Suprapubic skin (tissue), 4 donors: Measurements from ENCODE around the gene PKNOX1. TPM values are rescaled to one million over a fixed set of nuclear protein-coding genes. Genes with fewer than 3 reads are reported as not detected.
"Not testable (repeated sequence)": the region's sequence is repeated elsewhere in the genome, so short reads cannot be mapped to it uniquely, and the experiment has no call there.

Source experiments
- DNase-seq, 2 donors: peaks; one replicate each; pipeline ENCODE4 v3.0.0-alpha.2; 2019; ENCODE audit warnings: low spot score in 2 of 2
- H3K27ac ChIP-seq: fragments of 200-600 bp; sonication (generic); one replicate; pipeline ENCODE4 v1.5.1; 2019
- H3K27me3 ChIP-seq: fragments of 200-600 bp; sonication (generic); one replicate; pipeline ENCODE4 v1.5.1; 2019
- H3K36me3 ChIP-seq: fragments of 200-600 bp; sonication (generic); one replicate; pipeline ENCODE4 v1.5.1; 2019
- H3K4me1 ChIP-seq: fragments of 200-600 bp; sonication (generic); one replicate; pipeline ENCODE4 v1.5.1; 2019
- H3K4me3 ChIP-seq: fragments of 200-600 bp; sonication (generic); one replicate; pipeline ENCODE4 v1.5.1; 2019; ENCODE audit warnings: mild to moderate bottlenecking
- H3K9me3 ChIP-seq: fragments of 200-600 bp; sonication (generic); one replicate; pipeline ENCODE4 v1.5.1; 2019
- EP300 ChIP-seq: sonication (generic); formaldehyde crosslinking; IDR thresholded peaks from one replicate; pipeline ENCODE4 v1.6.1; 2017; ENCODE audit warnings: antibody characterized with exemption
- POLR2A ChIP-seq, 2 donors: fragments of 450-650 bp; IDR thresholded peaks; one replicate each; pipeline ENCODE4 v1.6.1; 2017; ENCODE audit warnings: antibody characterized with exemption in 2 of 2, mild to moderate bottlenecking in 2 of 2, moderate library complexity in 2 of 2
- POLR2AphosphoS5 ChIP-seq, 3 donors: sonication (generic); formaldehyde crosslinking; IDR thresholded peaks; one replicate each; pipeline ENCODE4 v1.6.1; 2017; ENCODE audit warnings: antibody characterized with exemption in 3 of 3
- WGBS: methylation state at CpG from one replicate; pipeline ENCODE4 v1.1.5; 2018; 5-methylcytosine and 5-hydroxymethylcytosine counted together
- total RNA-seq, 4 donors: library from RNA; depleted of rRNA; stranded (reverse); fragments of >200 nt; gene quantifications; one replicate each; pipeline ENCODE4 v1.1.0, GENCODE V29; 2016
- TF ChIP-seq, protein P1 (sequence below), 2 donors: fragments of 200-600 bp in 1 of 2; fragments of 450-650 bp in 1 of 2; sonication (generic) in 1 of 2; IDR thresholded peaks; one replicate each; pipeline ENCODE4 v1.5.1; 2016 to 2019; ENCODE audit warnings: antibody characterized with exemption in 2 of 2, mild to moderate bottlenecking in 1 of 2, moderate library complexity in 1 of 2

Gene PKNOX1
- total RNA-seq, 4 donors from 2014 or later = 8.8 to 17.6 (median 11.6) TPM

DNA sequence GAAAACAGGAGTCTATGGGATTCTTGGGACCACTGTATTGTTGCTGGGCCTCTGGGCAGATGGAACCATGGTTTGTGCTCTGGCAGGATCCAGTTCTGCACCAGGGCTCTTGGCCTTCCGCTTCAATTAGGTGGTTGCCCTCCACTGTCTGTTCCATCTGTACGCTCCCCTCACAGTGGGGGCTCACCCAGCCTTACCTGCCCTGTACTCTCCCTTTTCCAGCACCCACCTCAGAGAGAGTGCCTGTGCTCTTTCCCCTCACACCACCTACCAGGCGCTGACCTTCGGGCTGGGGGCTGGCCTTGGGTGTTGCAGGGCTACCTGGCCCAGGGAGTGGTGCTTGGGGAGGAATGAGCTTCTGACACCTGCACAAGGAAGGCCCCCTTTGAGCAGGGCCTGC, 7.5 kb downstream of the PKNOX1 start:
- Histone ChIP-seq H3K27ac (no peak overlapping the region), H3K4me3 (no peak overlapping the region), H3K4me1 (peaks cover 14% of the 10 kb centered on the region), H3K9me3 (no peaks in the 10 kb centered on the region), H3K27me3 (no peaks in the 10 kb centered on the region), H3K36me3 (no peaks in the 10 kb centered on the region)
- DNase-seq = no peak
- TF ChIP-seq, protein P1, sequence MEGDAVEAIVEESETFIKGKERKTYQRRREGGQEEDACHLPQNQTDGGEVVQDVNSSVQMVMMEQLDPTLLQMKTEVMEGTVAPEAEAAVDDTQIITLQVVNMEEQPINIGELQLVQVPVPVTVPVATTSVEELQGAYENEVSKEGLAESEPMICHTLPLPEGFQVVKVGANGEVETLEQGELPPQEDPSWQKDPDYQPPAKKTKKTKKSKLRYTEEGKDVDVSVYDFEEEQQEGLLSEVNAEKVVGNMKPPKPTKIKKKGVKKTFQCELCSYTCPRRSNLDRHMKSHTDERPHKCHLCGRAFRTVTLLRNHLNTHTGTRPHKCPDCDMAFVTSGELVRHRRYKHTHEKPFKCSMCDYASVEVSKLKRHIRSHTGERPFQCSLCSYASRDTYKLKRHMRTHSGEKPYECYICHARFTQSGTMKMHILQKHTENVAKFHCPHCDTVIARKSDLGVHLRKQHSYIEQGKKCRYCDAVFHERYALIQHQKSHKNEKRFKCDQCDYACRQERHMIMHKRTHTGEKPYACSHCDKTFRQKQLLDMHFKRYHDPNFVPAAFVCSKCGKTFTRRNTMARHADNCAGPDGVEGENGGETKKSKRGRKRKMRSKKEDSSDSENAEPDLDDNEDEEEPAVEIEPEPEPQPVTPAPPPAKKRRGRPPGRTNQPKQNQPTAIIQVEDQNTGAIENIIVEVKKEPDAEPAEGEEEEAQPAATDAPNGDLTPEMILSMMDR (IDR thresholded peaks at IDR 0.05) = no peak
- TF ChIP-seq POLR2A (IDR thresholded peaks at IDR 0.05) (no peak), POLR2AphosphoS5 (IDR thresholded peaks at IDR 0.05) (no peak), EP300 (no peak)
- WGBS = 100% methylated on average over 4 of the region's 4 CpGs

DNA sequence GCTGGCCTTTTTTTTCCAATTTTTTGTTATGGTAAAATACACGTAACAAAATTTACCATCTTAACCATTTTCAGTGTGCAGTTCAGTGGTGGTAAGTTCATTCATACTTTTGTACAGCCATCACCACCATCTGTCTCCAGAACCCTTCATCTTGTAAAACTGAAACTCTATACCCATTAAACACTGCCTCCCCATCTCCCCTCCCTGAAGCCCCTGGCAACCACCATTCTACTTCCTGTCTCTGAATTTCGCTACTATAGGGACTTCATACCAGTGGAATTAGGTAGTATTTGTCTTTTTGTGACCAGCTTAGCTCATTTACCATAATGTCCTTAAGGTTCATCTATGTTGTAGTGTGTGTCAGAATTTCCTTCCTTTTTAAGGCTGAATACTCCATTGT, 8.7 kb downstream of the PKNOX1 start:
- Histone ChIP-seq H3K4me1 (peaks cover 13% of the 10 kb centered on the region), H3K27ac (no peak overlapping the region), H3K27me3 (no peaks in the 10 kb centered on the region), H3K4me3 (no peak overlapping the region), H3K36me3 (no peaks in the 10 kb centered on the region), H3K9me3 (no peaks in the 10 kb centered on the region)
- TF ChIP-seq EP300 = no peak
- TF ChIP-seq, protein P1 (IDR thresholded peaks at IDR 0.05) = no peak
- TF ChIP-seq POLR2AphosphoS5 (IDR thresholded peaks at IDR 0.05) = no peak
- TF ChIP-seq POLR2A (IDR thresholded peaks at IDR 0.05) = no peak
- WGBS = 84% methylated on average over 2 of the region's 2 CpGs
- DNase-seq = no peak

DNA sequence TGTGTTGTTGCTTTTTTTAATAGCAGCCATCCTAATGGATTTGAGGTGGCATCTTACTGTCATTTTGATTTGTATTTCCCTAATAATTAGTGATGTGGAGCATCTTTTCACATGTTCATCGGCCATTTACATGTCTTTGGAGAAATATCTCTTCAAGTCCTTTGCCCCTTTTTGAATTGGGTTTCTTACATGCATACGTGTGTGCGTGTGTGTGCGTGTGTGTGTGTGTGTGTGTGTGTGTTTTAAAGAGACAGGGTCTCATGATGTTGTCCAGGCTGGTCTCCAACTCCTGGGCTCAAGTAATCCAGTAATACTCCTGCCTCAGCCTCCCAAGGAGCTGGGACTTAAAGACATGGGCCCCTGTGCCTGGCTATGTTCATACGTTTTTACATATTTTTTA, 9.5 kb downstream of the PKNOX1 start:
- no peaks in the 10 kb centered on the region for H3K9me3 ChIP-seq
- no peak overlapping the region for H3K27ac ChIP-seq
- 90% methylated on average over 5 of the region's 5 CpGs for WGBS
- H3K27me3 ChIP-seq = no peaks in the 10 kb centered on the region
- TF ChIP-seq POLR2AphosphoS5 (IDR thresholded peaks at IDR 0.05) (no peak), POLR2A (IDR thresholded peaks at IDR 0.05) (no peak), EP300 (no peak)
- TF ChIP-seq, protein P1 (IDR thresholded peaks at IDR 0.05) = no peak
- H3K4me1 ChIP-seq = peaks cover 13% of the 10 kb centered on the region
- no peaks in the 10 kb centered on the region for H3K36me3 ChIP-seq
- no peak overlapping the region for H3K4me3 ChIP-seq
- no peak for DNase-seq

DNA sequence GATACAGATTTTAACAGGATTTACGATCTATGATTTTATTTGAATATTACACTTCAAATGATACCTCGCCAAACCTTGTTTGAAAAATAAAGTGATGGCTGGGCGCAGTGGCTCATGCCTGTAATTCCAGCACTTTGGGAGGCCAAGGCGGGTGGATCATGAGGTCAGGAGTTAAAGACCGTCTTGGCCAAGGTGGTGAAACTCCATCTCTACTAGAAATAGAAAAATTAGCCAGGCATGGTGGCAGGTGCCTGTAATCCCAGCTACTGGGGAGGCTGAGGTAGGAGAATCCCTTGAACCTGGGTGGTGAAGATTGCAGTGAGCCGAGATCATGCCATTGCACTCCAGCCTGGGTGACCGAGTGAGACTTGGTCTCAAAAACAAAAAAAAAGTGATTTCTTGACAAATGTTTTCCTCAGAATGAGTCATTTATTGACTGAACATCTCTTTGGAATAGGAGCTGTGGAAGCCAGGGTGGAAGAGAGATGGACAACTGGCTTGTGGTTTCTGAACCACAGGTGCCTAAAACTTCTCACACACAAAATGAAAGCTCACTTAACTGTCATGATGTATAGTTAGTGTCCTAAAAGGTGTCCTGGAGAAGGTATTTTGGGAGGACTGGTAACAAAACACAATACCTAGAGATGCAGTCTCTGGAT, 11.9 kb downstream of the PKNOX1 start:
- TF ChIP-seq, protein P1 (IDR thresholded peaks at IDR 0.05) = no peak
- no peak for TF ChIP-seq EP300
- no peak for TF ChIP-seq POLR2A (IDR thresholded peaks at IDR 0.05)
- no peak for TF ChIP-seq POLR2AphosphoS5 (IDR thresholded peaks at IDR 0.05)
- no peak for DNase-seq
- no peak overlapping the region for H3K27ac ChIP-seq
- H3K36me3 ChIP-seq = no peaks in the 10 kb centered on the region
- H3K9me3 ChIP-seq = no peaks in the 10 kb centered on the region
- no peaks in the 10 kb centered on the region for H3K27me3 ChIP-seq
- H3K4me3 ChIP-seq = no peak overlapping the region
- 94% methylated on average over 7 of the region's 7 CpGs for WGBS
- H3K4me1 ChIP-seq = peaks cover 8% of the 10 kb centered on the region

DNA sequence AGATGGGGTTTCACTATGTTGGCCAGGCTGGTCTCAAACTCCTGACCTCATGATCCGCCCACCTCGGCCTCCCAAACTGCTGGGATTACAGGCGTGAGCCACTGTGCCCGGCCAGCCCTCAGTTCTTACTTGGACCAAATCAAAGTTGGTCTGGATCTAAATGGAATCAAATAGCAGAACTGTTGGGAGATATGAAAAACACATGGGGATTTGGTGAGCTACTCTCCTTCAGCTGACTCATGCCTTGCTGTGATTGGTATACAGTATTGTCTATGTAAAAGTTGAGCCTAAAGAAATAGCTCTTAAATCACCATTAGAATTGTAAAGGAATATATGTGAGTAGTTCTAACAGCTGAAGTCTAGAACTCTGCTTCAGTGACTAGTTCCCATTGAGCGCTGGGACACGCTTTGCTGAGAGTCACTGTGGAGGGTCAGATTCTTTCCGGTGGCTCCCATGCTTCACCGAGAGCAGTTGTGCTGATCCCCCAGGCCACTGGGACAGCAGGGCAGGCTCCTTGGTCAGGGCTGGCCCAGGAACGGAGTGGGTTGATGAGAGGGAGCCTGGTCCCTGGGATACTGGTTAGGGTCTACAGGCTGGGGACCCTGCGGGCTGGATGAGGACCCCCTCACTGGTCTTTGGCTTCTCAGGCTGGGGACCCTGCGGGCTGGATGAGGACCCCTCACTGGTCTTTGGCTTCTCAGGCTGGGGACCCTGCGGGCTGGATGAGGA, 14.0 kb downstream of the PKNOX1 start:
- no peak overlapping the region for H3K4me3 ChIP-seq

DNA sequence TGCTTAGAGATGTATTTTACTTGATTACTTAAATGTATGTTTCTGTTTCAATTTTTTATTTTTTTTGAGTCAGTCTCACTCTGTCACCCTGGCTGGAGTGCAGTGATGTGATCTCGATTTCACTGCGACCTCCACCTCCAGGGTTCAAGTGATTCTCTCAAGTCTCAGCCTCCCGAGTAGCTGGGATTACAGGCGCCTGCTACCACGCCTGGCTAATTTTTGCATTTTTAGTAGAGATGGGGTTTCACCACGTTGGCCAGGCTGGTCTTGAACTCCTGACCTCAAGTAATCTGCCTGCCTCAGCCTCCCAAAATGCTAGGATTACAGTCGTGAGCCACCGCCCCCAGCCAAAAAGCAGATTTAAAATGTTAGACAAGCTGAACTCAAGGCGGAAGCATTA, 15.0 kb downstream of the PKNOX1 start:
- H3K27me3 ChIP-seq, H3K4me3 ChIP-seq, H3K36me3 ChIP-seq, DNase-seq, H3K4me1 ChIP-seq, H3K27ac ChIP-seq, H3K9me3 ChIP-seq: not testable (repeated sequence)
- WGBS = 89% methylated on average over 9 of the region's 9 CpGs

More for the DNA sequence above, 14.0 kb downstream of the PKNOX1 start:
- 86% methylated on average over 7 of the region's 12 CpGs for WGBS
- H3K27ac ChIP-seq = no peak overlapping the region
- no peaks in the 10 kb centered on the region for H3K36me3 ChIP-seq
- no peaks in the 10 kb centered on the region for H3K27me3 ChIP-seq
- DNase-seq = no peak
- no peaks in the 10 kb centered on the region for H3K9me3 ChIP-seq
- H3K4me1 ChIP-seq = no peaks in the 10 kb centered on the region
- TF ChIP-seq POLR2A (IDR thresholded peaks at IDR 0.05) (no peak), POLR2AphosphoS5 (IDR thresholded peaks at IDR 0.05) (no peak)
